ENCODE results near the gene SFXN5.

Gene SFXN5

DNA sequence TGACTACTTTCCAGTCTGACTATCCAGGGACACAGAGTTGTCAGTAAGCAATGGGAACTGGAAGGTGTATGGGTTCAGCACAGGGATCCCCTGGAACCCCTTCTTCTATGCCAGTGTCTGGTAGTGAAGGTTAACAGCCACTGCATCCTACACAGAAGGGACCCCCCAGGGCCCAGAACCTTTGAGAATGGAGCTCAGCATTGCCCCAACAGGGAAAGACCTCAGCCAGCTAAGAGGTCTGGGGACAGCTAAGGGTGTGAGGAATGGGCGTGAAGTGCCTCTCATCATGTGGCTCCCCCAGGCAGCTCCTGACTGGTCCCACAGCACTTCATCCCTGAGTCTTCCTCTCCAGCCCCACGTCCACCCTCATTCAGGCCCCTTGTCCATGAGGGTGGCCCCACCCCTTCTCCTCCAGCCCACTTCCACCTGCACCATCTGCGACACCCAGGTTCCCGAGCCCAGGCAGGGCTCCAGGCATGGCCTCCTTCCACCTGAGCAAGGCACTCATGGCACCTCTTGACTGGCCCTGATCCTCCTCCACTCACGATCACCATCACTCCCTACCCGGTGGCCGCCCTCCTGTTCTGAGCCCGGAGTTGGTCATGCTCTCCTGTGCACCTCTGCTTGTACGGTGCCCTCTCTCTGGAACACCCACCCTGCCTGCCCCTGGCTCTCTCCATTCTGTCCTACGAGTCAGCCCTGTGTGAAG is 77.1 kb downstream of the SFXN5 start:
- no peak for DNase-seq (ENCODE audit: low read depth)

DNA sequence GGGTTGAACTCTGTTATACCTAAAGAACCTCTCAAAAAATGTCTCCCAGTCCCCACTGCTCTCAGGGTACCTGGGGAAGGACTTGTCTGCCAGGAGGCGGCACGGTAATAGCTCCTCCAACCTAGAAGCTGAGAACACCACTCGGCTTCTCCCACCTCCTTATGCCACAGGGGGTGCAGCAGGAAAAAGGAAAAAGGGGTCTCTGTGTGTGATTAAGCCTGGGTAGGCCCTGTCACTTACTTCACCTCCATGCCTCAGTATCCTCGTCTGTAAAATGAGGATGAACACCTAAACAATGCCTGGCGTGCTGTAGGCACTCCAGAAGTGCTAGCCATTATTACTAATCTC is 77.6 kb downstream of the SFXN5 start:
- no peak for DNase-seq (ENCODE audit: low read depth)

DNA sequence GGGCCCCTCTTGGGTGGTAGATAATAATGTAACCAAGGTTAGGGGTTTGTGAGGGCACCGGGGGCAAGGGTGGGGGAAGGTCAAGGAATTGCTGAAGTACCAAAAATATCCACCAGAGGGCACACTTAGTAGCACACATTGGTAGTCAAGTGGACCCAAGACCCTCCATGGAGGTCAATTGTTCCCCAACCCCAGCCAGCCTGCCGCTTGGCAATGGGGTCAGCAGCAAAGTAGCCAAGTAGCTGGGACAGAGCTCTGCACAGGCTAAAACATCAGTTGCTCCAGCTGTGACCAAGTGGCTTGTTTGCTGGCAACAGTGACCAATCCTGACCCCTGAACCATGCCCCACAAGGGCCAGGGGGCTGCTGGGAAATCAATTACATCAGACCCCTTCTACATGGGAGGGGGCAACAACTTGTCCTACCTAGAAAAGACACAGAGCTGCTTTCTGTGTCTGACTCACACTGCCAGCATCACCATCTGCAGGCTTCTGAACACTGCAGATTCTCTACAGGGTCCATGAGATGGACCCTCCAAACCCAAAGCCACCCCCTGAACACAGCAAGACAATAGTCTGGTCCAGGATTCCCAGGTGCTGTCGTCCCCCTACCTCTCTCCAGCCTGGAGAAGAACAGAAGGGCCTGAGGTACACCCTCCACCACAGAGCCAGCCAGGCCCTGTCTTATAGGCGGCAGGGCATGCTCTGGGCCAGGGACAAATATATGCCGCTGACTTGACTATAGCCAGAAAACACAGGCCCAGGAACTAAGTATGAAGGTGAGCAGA is 78.2 kb downstream of the SFXN5 start:
- DNase-seq (ENCODE audit: low read depth) = no peak

DNA sequence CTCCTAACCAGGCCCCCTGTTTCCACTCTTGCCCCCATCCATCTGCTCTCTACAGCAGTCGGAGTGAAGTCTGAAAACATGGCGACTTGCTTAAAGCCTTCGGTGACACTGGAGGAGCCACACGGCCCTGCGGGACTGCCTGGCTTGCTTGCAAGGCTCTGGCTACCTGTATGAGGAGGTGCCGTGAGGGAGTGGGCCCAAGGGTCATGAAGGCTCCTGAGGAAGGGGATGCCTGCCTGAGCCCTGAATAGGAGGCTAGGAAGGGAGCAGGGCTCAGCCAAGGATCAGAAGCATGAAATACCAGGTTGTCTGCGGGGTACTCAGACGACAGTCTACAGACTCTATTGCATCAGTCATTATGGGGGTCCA is 78.8 kb downstream of the SFXN5 start:
- DNase-seq (ENCODE audit: low read depth) = no peak

DNA sequence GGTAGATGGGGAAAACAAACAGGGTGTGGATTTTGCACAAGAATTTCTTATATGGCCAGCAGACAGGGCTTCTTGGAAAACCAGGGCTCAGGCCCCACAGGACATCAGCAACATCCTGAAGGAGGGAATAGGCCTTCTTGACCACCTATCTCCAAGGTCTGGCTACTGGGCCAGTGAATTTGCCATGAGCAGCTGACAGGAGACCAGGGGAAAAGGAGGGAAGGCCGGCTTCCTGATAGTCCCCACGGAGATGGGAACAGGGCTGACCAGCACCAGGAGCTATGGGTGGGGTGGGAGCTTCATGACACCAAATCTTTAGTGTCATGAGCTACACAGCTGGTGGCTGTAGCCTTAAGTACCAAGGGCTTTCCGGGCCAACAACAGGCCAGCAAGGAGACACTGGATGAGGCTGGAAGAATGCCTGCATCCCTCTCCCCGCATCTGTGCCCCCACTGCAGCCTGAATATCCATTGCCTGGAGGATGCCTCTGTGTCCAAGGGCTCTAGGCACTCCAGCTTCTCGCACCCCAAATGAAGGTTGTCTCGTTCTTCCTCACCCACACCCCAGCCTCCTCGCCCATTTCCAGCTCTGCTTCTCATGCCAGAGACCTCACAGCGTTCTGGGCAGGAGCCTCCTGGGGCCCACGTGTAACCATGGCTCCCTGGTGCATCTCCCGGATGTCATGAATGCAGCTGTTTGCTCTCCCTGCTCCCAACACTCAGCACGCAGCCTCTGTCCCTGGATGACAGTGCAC is 79.4 kb downstream of the SFXN5 start:
- DNase-seq (ENCODE audit: low read depth) = no peak

DNA sequence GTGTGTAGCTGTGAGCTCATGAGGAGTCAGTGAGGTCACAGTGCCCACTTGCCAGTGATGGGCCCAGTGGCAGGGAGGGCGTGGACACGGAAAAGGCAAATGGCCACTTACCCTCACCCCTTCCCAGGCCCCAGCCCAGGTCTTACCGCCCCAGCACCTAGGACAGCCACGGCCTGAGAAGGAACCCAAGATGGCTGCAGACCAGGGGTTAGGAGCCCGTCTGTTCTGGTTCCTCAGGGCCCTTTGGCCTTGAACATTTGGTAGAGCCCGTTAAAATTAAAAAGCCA is 80.1 kb downstream of the SFXN5 start:
- no peak for DNase-seq (ENCODE audit: low read depth)

DNA sequence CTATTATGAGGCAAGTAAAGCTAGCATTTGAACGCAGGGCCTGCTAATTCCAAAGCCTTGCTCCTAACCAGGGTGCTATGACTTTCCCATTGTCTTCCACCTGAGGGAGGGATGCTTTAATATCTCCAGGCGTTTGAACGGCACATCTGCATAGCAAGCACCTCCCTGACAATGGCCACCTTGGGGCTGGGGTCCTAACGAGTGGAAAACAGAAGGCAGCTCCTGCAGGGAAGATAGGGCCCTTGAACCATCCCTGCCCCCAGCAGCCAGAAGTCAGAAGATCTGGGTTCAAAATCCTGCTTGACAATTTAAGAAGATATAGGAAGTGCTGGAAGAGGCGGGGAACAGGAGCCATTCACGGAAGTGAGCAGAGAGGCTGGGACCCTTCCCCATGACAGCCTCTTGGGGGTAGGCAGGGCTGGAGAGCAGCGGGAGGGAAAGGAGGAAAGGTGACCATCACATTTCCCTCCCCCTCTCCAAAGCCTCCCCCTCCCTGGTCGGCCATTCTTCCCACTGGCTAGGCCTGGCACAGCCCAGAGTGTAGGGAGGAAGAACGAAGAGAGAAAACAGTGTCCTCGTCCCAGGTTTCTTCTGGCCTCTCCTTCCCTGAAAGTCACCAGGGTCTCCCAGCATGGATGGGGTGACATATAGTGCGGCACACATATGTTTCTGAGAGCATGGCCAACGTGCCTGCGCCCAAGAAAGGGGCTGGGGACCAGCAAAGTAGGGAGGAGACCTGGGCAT is 80.6 kb downstream of the SFXN5 start:
- DNase-seq (ENCODE audit: low read depth) = no peak

DNA sequence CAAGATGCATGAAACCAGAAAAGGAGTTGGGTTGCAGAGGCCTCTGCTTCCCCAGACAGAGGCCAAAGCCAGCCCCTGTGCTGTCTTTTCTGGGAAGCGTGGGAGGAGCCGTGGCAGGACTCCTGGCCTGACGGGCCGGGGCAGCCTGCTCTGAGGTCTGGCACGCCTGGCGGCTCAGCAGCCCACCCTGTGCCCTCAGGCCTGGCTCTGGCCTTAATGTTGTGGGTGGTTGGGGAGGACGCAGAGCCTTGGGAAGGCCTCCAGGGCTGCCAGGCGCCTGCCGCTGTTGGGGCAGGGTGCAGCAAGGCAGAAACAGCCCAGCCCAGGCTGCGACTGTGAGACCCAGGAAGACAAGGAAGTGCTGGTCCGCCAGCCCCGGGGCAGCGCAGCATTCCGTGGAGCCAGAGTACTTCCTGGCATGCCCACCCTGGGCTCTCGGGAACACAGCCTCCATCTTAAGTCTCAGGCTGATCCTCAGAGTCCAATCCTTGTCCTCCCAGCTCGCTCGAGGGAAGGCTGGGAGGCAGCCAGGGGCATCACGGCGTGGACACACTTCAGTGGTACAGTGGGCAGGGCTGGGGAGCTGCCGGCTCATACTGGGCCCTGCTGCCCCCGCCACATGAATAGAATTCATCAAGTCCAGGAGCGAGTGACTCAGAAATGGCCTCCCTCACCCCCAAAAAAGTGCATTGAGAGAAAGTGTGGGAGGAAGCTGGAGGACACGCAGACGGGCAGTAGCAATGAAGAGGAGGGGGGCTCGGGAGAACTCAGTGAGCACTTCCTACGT is 81.5 kb downstream of the SFXN5 start:
- no peak for DNase-seq (ENCODE audit: low read depth)

DNA sequence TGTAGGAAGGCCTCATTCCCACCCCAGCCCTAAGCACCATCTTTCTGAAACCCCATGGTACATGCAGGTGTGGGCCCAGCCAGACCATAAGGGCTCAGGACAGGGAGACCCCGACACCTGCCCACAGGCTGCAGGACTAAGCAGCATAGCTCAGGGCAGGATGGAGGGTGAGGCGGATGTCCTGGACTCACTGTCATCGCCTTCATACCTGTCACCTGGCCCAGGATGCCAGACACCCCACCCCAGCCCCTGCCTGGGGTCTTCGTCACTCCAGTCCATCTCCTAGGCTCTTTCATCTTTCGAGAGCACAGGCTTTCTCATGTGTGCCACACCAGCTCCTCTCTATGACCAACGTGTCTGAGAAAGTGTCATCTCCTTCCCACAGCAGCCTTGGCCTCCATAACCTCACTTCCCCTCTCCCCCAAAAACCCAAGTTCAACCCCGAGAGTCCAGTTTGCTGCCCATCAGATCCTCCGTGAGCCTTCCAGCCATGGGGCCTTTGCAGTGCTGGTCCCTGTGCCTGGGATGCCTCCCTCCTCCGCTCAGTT is 82.7 kb downstream of the SFXN5 start:
- DNase-seq (ENCODE audit: low read depth) = no peak

DNA sequence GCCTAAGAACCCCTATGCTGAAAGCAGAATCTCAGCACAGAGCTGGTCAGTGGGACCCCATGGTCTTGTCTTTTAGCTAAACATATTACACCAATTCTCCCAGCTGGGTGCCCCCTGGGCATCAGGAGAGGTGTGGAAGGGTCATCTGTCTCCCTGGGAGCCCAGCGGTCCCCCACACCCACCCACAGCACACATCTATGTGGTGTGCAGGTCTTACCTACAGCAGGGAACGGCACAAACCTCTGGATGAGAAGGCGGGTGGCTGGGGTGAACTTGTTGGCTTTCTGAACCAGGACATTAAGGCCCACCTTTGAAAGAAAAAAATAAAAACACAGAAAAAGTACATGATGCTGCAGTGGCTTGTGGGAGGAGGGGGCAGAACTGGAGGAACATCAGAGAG is 83.5 kb downstream of the SFXN5 start:
- DNase-seq (ENCODE audit: low read depth) = no peak

DNA sequence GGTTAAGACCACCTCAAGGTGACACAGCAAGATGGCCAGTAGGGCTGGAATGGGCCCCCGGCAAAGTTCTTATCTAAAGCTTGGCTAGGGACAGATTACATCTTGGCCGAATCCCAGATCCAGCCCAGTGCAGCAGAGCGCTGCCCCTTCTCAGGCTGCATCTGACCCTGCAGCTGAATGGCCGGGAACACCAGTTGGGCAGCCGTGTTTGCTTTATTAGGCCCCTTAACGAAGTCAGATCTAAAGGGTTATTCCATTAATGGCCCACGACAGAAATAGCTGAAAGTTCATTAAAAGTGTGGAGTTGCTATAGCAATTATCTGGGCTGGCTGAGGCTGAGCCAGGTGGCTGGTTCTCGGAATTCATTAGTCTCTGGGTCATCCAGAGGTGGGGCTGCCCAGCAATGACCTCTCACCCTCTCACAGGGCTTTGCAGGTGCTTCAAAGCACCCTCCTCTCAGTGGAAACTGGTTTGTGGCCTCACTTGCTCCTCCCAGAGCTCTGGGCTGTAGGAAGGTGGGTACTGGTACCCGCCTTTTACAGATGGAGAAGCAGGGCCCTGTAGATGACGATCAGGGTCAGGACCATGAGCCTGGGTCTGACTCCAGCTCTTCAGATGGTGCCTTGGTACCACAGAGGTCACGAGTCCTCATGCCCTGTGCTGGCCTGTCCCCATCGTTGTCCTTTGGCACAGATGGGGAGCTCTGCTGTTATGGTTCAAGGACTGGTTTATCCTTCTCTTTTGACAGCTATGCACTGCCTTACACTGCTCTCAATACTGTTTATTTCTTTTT is 85.4 kb downstream of the SFXN5 start:
- DNase-seq (ENCODE audit: low read depth) = no peak

DNA sequence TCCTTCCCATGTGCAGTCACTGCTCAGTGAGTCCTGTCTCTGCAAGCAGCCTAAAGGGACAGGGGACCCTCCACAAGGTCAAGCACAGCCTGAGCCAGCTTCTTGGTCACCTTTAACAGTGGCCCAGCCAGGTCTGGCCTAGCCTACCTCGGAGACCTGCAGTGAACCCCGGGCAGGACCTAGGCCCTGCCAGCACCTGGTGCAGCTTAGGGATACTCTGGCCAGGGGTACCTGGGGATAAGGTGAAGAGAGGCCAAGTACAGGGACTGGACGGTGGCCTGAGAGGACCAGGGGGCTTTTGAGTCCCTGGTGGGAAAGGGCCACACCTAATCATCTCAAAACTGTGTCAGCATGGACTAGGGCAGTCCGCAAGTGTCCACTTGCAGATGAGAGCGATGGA is 86.4 kb downstream of the SFXN5 start:
- no peak for DNase-seq (ENCODE audit: low read depth)

DNA sequence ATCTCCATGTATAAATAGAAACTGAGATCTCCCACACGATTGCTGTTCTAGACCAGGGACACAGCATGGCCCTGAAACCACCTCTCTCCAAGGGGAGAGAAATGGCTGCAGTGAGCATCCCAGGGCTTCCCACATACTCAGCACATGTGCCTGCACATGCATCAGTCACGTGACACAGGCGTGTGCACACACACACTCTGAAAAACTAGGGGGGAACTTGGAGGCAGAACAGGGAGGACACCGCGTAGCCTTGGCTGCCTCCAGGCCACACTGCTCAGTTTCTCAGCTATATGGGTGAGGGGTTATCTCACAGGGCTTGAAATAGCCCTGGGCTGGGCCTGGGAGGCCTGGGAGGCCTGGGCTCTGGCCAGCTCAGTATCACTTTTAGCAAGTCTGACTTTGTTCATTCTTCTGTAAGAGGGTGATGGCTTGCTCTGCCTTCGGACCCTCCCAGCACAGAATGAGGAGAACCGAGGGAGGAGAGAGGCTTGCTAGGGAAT is 87.3 kb downstream of the SFXN5 start:
- DNase-seq (ENCODE audit: low read depth) = no peak

DNA sequence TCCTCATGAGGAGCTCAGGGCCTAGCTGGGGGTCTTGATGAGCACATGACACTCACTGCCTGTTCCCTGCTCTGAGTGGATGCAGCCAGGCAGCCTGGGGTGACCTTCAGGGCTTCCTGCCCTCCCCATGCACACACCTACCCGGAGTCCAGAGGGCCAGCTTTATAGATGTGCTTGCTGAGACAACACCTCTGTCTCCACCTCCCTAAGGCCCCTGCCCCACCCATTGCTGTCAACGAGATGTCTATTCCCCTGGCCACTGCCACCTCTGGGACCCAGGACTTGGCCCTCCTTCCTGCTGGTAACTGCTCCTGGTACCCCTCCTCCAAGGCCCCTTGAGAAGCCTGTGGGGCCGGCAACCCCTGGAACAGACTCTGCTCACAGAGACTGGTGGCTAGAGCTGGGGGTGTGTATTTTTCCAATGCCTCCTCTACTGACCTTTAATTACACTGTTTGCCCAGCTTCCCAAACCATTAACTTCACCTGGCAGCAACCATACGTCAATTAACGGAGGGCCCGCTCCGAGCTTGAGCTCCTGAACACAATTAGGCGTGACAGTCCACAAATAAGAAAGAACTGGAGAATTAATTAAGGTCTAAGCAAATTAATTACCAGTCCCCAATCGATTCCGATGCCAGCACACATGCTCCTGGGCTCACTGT is 87.9 kb downstream of the SFXN5 start:
- no peak for DNase-seq (ENCODE audit: low read depth)

DNA sequence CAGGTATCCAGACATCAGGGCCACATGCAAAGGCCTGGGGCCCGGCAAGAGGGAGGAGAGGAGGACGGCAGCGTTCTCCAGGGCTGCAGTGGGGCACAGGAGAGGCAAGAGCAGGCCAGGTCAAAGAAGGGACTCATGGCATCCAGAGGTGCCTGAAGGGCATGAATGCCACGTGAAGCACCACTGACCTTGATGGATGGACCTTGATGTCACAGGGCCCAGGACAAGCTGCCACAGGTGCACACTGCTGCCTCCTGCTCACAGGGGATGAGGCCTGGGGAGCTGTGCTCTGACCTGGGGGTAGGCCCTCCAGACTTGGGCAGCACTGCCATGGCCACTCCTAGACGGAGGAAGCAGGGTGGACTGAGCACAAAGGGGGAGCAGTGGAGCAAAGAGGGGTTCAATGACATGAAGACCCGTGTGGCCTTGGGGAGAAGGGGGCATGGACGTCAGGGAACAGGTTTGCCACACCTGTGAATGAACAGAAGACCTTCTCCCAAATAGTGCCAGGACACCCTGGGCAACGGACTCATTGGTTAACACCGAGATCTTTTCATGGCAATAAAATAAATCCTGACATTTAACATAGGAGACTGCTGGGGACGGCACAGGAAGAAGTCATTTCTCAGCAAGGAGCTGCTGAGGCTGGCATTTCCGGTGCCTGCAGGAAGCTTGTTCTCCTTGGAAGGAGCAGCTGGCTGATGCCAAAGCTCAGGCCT is 88.6 kb downstream of the SFXN5 start:
- DNase-seq (ENCODE audit: low read depth) = no peak

DNA sequence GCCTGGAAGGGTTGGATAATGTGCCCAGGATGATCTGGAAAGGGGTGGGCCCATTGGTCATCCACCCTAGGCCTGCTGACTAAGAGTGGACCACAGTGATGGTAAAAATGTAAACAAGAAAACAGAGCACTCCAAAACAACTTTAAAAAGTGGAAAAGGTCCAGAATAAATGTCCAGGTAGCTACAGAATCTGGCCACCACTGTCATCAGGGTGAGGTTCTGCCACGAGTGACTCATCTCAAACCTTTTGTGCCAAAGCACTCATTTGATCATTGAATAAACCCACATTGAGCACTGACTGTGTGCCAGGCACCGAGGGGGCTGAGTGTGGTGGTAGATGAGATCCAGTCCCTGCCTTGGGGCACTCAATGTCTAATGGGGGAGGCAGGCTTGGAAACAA is 89.3 kb downstream of the SFXN5 start:
- DNase-seq (ENCODE audit: low read depth) = no peak

DNA sequence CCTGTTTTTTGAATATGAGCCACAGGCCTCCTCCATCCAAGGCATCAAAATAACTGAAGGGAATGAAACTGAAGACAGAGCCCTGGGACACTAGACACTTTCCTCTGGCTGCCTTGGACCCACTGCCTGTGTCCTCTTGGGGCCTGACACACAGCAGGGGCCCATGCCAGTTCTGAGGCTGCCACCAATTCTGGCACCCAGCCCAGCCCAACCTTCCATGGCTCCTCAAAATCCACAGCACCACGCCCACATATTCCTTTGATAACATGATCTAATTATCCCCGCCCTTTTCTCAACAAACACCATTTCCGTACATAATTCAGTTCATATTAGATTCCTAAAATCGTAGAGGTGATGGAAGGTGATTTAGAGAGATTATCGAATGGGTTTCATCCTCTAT is 90.0 kb downstream of the SFXN5 start:
- no peak for DNase-seq (ENCODE audit: low read depth)

DNA sequence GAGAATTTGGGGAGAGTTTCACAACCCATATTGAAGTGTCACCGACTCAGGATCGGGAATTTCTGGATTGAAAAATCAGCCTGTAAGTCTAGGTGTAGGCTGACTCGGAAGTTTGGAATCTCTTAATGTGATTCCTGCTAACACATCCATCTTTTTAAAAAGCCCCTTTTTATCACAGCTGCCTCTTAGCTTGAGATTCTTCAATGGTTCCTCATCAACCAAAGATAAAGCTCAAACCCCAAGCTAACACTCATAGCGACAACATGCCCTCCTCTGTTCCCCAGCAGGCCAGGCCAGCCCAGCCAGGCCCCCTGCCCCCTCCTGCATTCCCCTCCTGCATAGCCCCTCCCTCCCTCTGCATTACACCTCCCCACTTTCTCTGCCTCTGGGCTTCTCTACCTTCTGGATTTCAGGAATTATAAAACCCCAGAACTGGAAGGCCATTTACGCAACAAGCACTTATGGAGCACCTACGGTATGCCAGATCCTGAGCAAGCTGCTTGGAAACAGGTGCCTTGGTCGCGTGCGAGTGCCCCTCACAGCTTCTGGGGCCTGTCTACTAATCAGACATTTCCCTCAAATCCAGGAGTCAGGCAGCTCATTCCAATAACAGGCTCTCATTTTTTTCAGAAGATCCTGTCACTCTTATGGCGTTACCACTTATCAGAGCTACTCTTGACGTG is 90.8 kb downstream of the SFXN5 start:
- DNase-seq (ENCODE audit: low read depth) = no peak

DNA sequence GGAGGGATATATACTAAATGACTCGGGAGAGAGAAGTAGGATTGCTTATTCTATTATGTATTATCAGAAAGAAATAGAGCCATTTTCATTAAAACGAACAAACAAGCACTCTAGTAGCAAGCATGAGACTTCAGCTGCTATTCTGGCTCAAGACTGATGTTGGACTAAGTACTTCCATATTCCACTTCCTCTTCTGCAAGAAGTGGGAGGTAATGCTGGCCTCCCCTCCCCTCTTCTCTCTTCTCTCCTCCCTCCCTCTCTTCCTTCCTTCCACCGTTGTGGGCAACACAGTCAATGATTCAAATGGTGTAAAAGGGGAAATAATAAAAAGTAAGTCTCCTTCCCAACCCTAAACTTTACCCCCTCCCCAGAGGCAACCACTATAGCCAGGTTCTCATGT is 91.6 kb downstream of the SFXN5 start:
- DNase-seq (ENCODE audit: low read depth) = no peak
